Activated naive CD8-positive, alpha-beta T cell treated with anti-CD3 and anti-CD28 coated beads for 36 hours (primary cell): ENCODE measurements around the gene CYP4X1. TPM values are rescaled to one million over a fixed set of nuclear protein-coding genes. Genes with fewer than 3 reads are reported as not detected.
"Not testable (repeated sequence)": the region's sequence is repeated elsewhere in the genome, so short reads cannot be mapped to it uniquely, and the experiment has no call there.

Source experiments
- DNase-seq: peaks from one replicate; pipeline ENCODE4 v3.0.0; 2021
- H3K27ac Mint-ChIP-seq: one replicate; pipeline ENCODE4 v1.8.0; 2022; ENCODE audit warnings: mild to moderate bottlenecking, moderate library complexity, mixed read lengths
- H3K27me3 Mint-ChIP-seq: one replicate; pipeline ENCODE4 v1.8.0; 2022; ENCODE audit warnings: mild to moderate bottlenecking, mixed read lengths
- H3K36me3 Mint-ChIP-seq: one replicate; pipeline ENCODE4 v1.8.0; 2021; ENCODE audit warnings: mild to moderate bottlenecking, mixed read lengths
- H3K4me1 Mint-ChIP-seq: one replicate; pipeline ENCODE4 v1.8.0; 2021; ENCODE audit warnings: mixed read lengths
- H3K4me3 Mint-ChIP-seq: one replicate; pipeline ENCODE4 v1.8.0; 2022; ENCODE audit warnings: mild to moderate bottlenecking, moderate library complexity, mixed read lengths
- H3K9me3 Mint-ChIP-seq: one replicate; pipeline ENCODE4 v1.8.0; 2022; ENCODE audit warnings: mixed read lengths
- total RNA-seq, 2 experiments: library from RNA; stranded (reverse); gene quantifications; one replicate each; pipeline ENCODE4 v1.2.3, GENCODE V29; 2021

CYP4X1 gene, protein sequence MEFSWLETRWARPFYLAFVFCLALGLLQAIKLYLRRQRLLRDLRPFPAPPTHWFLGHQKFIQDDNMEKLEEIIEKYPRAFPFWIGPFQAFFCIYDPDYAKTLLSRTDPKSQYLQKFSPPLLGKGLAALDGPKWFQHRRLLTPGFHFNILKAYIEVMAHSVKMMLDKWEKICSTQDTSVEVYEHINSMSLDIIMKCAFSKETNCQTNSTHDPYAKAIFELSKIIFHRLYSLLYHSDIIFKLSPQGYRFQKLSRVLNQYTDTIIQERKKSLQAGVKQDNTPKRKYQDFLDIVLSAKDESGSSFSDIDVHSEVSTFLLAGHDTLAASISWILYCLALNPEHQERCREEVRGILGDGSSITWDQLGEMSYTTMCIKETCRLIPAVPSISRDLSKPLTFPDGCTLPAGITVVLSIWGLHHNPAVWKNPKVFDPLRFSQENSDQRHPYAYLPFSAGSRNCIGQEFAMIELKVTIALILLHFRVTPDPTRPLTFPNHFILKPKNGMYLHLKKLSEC
- total RNA-seq: not detected

- no peaks in the 10 kb centered on the region for H3K36me3 Mint-ChIP-seq
- H3K4me3 Mint-ChIP-seq: no peak within 1 kb of the TSS
- H3K27me3 Mint-ChIP-seq: peaks cover 39% of the 10 kb centered on the region
- no peak within 1 kb of the TSS for H3K27ac Mint-ChIP-seq
- H3K9me3 Mint-ChIP-seq: no peaks in the 10 kb centered on the region
- no peak for DNase-seq
- no peaks in the 10 kb centered on the region for H3K4me1 Mint-ChIP-seq
Measured at GRCh38 chr1:47023268-47024140, at the start of gene CYP4X1. Gene CYP4X1, plus strand, starts transcription at chr1:47023669. Its CDS starts 149 bp downstream, at chr1:47023818.

DNA sequence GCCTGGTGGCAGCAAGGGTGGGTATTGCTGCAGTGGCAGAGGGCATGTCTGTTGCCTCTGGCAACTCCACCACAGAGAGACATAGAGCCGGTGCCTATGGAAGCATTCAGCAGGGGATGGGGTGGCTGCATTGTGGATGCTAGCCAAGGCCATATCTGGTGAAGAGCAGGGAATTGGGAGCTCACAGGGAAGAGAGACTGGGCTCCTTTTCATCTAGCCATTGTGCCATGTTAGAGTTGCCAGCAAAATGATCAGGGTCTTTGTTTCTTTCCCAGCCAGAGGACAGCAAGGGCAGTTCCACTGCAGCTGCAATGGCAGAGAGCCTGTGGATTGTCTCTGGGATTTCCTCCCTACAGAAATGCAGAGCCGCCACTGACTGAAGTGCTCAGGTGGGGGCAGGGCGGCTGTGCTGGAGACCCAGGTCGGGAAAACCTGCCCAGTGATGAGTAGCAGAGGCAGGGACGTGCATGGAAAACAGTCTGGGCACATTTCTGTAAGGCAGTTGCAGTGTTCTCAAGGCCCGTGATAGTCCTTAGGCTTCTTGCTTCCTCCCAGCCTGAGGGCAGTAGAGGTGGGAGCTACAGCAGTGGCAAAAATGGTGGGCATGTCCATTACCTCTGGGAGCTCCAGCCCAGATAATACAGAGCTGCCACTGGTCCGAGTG, 40.2 kb upstream of the CYP4X1 start:
- Mint-ChIP-seq H3K9me3 (peaks cover 5% of the 10 kb centered on the region), H3K4me1 (no peaks in the 10 kb centered on the region), H3K27me3 (peaks cover 39% of the 10 kb centered on the region), H3K27ac (no peak overlapping the region), H3K36me3 (no peaks in the 10 kb centered on the region), H3K4me3 (no peak overlapping the region)
- no peak for DNase-seq

- H3K36me3 Mint-ChIP-seq: no peaks in the 10 kb centered on the region
- H3K4me3 Mint-ChIP-seq: no peak overlapping the region
- H3K27ac Mint-ChIP-seq: no peak overlapping the region
- H3K4me1 Mint-ChIP-seq: no peaks in the 10 kb centered on the region
- peaks cover 32% of the 10 kb centered on the region for H3K27me3 Mint-ChIP-seq
- peaks cover 5% of the 10 kb centered on the region for H3K9me3 Mint-ChIP-seq
- DNase-seq: no peak
Measured at GRCh38 chr1:46983830-46984586, 39.5 kb upstream of the CYP4X1 start.

DNA sequence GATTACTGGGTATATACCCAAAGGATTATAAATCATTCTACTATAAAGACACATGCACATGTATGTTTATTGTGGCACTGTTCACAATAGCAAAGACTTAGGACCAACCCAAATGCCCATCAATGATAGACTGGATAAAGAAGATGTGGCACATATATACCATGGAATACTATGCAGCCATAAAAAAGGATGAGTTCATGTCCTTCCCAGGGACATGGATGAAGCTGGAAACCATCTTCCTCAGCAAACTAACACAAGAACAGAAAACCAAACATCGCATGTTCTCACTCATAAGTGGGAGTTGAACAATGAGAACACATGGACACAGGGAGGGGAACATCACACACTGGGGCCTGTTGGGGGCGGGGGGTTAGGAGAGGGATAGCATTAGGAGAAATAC, 32.9 kb upstream of the CYP4X1 start:
- H3K36me3 Mint-ChIP-seq, H3K4me3 Mint-ChIP-seq, H3K27ac Mint-ChIP-seq, H3K27me3 Mint-ChIP-seq, H3K4me1 Mint-ChIP-seq, DNase-seq, H3K9me3 Mint-ChIP-seq: not testable (repeated sequence)

DNA sequence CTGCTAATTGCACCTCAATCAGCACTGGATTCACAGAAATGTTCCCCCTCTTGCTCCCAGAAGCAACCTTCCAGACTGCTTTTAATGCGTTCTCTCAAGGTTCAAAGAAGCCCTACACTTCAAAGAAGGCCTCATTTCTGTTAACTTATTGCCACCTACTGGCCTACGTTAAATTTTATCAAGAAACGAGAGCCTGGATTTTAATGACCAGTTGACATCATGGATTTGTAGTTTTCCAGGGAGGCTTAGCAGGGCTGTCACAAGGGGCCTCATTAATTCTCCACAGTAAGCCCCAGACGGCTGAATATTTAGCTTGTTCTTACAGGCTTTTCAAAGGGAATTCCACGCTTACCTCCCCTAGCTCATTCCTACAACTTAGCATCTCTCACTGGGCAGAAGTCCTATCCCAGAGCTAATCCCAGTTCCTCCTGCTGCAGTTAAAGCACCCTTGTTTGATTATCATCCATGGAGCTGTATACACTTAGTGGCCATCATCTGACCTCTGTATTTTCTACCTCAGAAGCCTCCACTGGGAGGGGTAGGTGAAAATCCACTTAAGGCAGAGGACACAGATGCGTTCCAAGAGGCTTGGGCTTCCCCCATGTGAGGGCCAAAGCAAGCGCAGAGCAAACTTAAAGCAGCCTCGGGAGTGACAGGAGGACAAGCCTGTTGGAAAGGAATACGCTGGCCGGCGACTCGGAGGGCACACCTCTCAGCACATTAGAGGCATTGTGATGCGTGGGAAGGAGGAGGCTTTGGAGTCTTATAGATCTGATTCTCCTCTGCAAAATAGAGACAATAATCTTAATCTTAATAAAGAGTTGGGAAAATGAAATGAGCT, 32.2 kb upstream of the CYP4X1 start:
- no peak for DNase-seq
- Mint-ChIP-seq H3K4me3 (no peak overlapping the region), H3K9me3 (peaks cover 3% of the 10 kb centered on the region), H3K27me3 (peaks cover 6% of the 10 kb centered on the region), H3K4me1 (no peaks in the 10 kb centered on the region), H3K27ac (no peak overlapping the region), H3K36me3 (no peaks in the 10 kb centered on the region)

DNA sequence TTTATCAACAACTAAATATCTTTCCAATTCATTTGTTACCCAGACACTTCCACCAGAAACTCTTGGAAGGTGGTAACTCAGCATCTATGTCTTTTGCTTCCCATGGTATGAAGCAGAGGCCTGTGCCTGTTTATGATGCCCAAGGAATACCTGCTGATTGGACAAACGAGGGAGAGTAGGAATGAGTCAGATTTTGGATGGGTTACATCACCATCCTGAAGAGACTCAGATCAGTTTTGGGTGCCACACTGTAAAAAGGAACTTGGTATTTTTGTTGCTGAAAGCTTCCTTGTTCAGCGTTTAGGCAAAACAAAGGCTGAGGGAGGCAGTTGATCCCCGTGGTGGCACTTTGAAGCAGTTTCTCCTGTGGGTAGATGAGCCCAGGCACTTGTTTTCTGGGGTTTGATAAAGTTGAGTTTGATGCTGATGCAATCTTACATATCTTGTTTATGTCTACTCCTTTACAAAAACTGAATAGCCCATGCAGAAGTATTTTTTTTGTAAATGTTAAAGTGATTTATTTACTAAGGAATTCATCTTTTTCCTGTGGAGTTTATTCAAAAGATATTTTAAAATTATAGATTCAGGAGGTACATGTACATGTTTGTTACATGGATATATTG, 26.7 kb upstream of the CYP4X1 start:
- Mint-ChIP-seq H3K4me3 (no peak overlapping the region), H3K36me3 (no peaks in the 10 kb centered on the region), H3K9me3 (no peaks in the 10 kb centered on the region), H3K27me3 (peaks cover 32% of the 10 kb centered on the region), H3K4me1 (no peaks in the 10 kb centered on the region), H3K27ac (no peak overlapping the region)
- no peak for DNase-seq

DNA sequence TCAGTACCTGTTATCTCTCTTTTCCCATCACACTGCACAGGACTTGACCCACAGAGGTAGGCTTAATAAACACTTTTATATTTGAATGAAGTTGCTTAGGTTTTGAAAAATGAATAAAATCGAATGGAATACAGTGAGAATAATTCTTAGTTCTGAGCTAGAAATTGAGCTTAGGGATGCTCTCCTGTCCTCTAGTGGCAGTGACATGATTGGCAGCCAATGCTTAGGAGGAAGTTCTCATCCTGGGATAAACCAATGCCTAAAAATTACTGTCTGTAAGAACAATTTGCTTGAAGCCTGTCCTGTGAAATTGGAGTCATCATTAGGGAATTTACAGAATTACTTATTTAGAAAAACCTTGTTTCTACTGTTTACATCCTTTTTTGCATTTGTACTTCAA, 21.3 kb upstream of the CYP4X1 start:
- Mint-ChIP-seq H3K27me3 (peaks cover 40% of the 10 kb centered on the region), H3K27ac (no peak overlapping the region), H3K4me3 (no peak overlapping the region), H3K4me1 (no peaks in the 10 kb centered on the region), H3K36me3 (no peaks in the 10 kb centered on the region), H3K9me3 (peaks cover 1% of the 10 kb centered on the region)
- no peak for DNase-seq

DNA sequence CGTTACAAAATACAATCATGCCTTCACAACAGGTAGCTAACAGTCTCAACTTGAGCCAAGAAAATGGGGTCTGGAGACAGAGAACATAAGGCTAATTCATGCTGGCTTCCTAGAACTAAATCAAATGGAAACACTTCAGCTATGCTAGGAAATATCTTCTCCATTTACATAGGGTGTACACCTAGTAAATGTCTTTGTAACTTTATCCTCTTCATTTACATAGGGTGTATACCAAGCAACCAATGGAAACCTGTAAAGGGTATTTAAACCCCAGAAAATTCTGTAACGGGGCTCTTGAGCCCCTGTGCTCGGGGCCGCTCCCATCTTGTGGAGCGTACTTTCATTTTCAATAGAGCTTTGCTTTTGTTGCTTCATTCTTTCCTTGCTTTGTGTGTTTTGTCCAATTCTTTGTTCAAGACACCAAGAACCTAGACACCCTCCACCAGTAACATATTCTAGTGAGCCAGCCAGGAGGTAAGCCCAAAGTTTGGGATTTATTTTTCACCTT, 19.5 kb upstream of the CYP4X1 start:
- Mint-ChIP-seq H3K36me3 (no peaks in the 10 kb centered on the region), H3K27ac (no peak overlapping the region), H3K4me3 (no peak overlapping the region), H3K27me3 (peaks cover 35% of the 10 kb centered on the region), H3K4me1 (no peaks in the 10 kb centered on the region), H3K9me3 (peaks cover 1% of the 10 kb centered on the region)
- DNase-seq: no peak

- peaks cover 27% of the 10 kb centered on the region for H3K27me3 Mint-ChIP-seq
- not testable (repeated sequence) for H3K4me1 Mint-ChIP-seq, DNase-seq, H3K36me3 Mint-ChIP-seq, H3K27ac Mint-ChIP-seq, H3K4me3 Mint-ChIP-seq, H3K9me3 Mint-ChIP-seq
Measured at GRCh38 chr1:47006437-47006836, 17.0 kb upstream of the CYP4X1 start.

GRCh38 chr1:47013293-47013692, 10.2 kb upstream of the CYP4X1 start:
- Mint-ChIP-seq H3K4me1 (no peaks in the 10 kb centered on the region), H3K36me3 (no peaks in the 10 kb centered on the region), H3K4me3 (no peak overlapping the region), H3K27me3 (peaks cover 8% of the 10 kb centered on the region), H3K27ac (no peak overlapping the region), H3K9me3 (no peaks in the 10 kb centered on the region)
- DNase-seq: no peak

GRCh38 chr1:47021070-47021469, 2.4 kb upstream of the CYP4X1 start:
- no peak for DNase-seq
- Mint-ChIP-seq H3K27ac (no peak overlapping the region), H3K27me3 (peaks cover 23% of the 10 kb centered on the region), H3K36me3 (no peaks in the 10 kb centered on the region), H3K4me1 (no peaks in the 10 kb centered on the region), H3K9me3 (no peaks in the 10 kb centered on the region), H3K4me3 (no peak overlapping the region)

- no peaks in the 10 kb centered on the region for H3K4me1 Mint-ChIP-seq
- peaks cover 41% of the 10 kb centered on the region for H3K27me3 Mint-ChIP-seq
- H3K4me3 Mint-ChIP-seq: no peak overlapping the region
- H3K36me3 Mint-ChIP-seq: no peaks in the 10 kb centered on the region
- no peak for DNase-seq
- no peak overlapping the region for H3K27ac Mint-ChIP-seq
- H3K9me3 Mint-ChIP-seq: no peaks in the 10 kb centered on the region
Measured at GRCh38 chr1:47024141-47024801, 802 bp downstream of the CYP4X1 start.
